Pancreas (tissue), 10 donors: ENCODE results near the gene BAZ2B. TPM values are rescaled to one million over a fixed set of nuclear protein-coding genes. Genes with fewer than 3 reads are reported as not detected.
A peak's percentile ranks its signal among the peaks of the same experiment; 100 is the strongest.

Source experiments
- ATAC-seq, 4 donors: fragments of 200-7000 bp; cut with Tn5 transposase; one replicate each; pipeline versions ENCODE4 v1.8.0 to v1.9.1; 2020; ENCODE audit warnings: mild to moderate bottlenecking in 4 of 4, moderate library complexity in 4 of 4
- DNase-seq, 6 donors: peaks; one replicate each; pipeline ENCODE4 v3.0.0-alpha.2; 2020
- FAIRE-seq: peaks from 2 replicates; lab custom pipeline; 2012; peaks lifted over from hg19 to GRCh38; lab: Jason Lieb, UNC
- H3K27ac ChIP-seq, 4 donors: fragments of 200-600 bp; sonication (generic); 1 replicate in 3 of 4; 2 replicates in 1 of 4; pipeline versions ENCODE4 v1.5.0 to v1.8.0; 2020
- H3K27me3 ChIP-seq, 4 donors: fragments of 200-600 bp; one replicate each; pipeline ENCODE4 v1.8.0; 2021
- H3K36me3 ChIP-seq, 3 donors: fragments of 200-600 bp; sonication (generic) in 1 of 3; one replicate each; pipeline versions ENCODE4 v1.5.0 to v1.8.0; 2020 to 2021
- H3K4me1 ChIP-seq, 3 donors: fragments of 200-600 bp; one replicate each; pipeline ENCODE4 v1.8.0; 2021
- H3K4me3 ChIP-seq, 4 donors: fragments of 200-600 bp; sonication (generic) in 2 of 4; one replicate each; pipeline versions ENCODE4 v1.5.0 to v1.8.0; 2020 to 2021
- H3K9me3 ChIP-seq, 4 donors: fragments of 200-600 bp; one replicate each; pipeline ENCODE4 v1.8.0; 2021
- CTCF ChIP-seq, 4 donors: fragments of 200-600 bp; sonication (generic) in 3 of 4; IDR thresholded peaks; one replicate each; pipeline versions ENCODE4 v1.5.0 to v1.8.0; 2021; ENCODE audit warnings: antibody characterized with exemption in 4 of 4
- WGBS, 2 donors: extraction: QIAGEN DNeasy Blood & Tissue Kit; methylation state at CpG; one replicate each; pipeline ENCODE4 v1.1.7; 2013; 5-methylcytosine and 5-hydroxymethylcytosine counted together
- intact Hi-C, 3 donors: fragments of 100-400 bp; cut with DNase I; formaldehyde crosslinking; loops; one replicate each; pipeline versions ENCODE4 v1.11.1 to v1.14.2; 2022
- polyA plus RNA-seq, 2 donors: library from polyadenylated mRNA; stranded (reverse); fragments of 200-250 nt; gene quantifications; one replicate each; pipeline ENCODE4 v1.2.3, GENCODE V29; 2013
- total RNA-seq, 6 donors: library from RNA; stranded (reverse); fragmentation: NEBNext Ultra II Directional in 4 of 6; extraction: Animal tissue kit (Norgen Biotek cat#: 25700) in 4 of 6; gene quantifications; one replicate each; pipeline versions ENCODE4 v1.2.1 to v1.2.4, GENCODE V29; 2021 to 2023
- donor health status: healthy with polysubstance abuse.
- donor health status: DM: no; HTN: no; CAD: no; lungs with moderate emphysema.
- donor health status: DM: no; HTN: no; CAD: no.
- donor health status: control.
- donor health status: control.
- donor health status: Bipolar disorder and iron deficiency.
- donor health status: DM: yes; HTN: yes; CAD: no.
- donor health status: DM: no; HTN: no; CAD: no.
- donor health status: DM: no; HTN: no; CAD: no.
- donor health status: DM: yes; HTN: yes; CAD: no.

Gene BAZ2B
- total and polyA plus RNA-seq, 8 donors = 14.4 to 52.1 (median 34.4) TPM

GRCh38 chr2:159286709-159287441 lies 329.5 kb downstream of the BAZ2B start:
- Histone ChIP-seq H3K27ac (peak overlapping the region; percentile 88 to 96 (median 95)), H3K4me3 (peak overlapping the region; percentile 62 to 97 (median 74)), H3K9me3 (no peaks in the 10 kb centered on the region), H3K36me3 (no peaks in the 10 kb centered on the region), H3K27me3 (no peaks in the 10 kb centered on the region), H3K4me1 (peaks cover 0 to 12% (median 0%) of the 10 kb centered on the region in 3 donors)
- ATAC-seq (peak; percentile 93 to 98 (median 95)), FAIRE-seq (no peak), DNase-seq (peak; percentile 98 to 100 (median 99))
- 1 to 2% methylated on average over 37 to 50 of the region's 50 CpGs for WGBS, 2 donors
- no peak for TF ChIP-seq CTCF (IDR thresholded peaks at IDR 0.05)
- intact Hi-C loops = no loop called here

GRCh38 chr2:159285929-159286708 lies 330.2 kb downstream of the BAZ2B start, which contains the start of gene WDSUB1:
WDSUB1 (minus strand) TSS chr2:159286703; CDS start chr2:159283069, 3,634 bp downstream.
- FAIRE-seq (no peak), DNase-seq (peak; percentile 75 to 88 (median 83)), ATAC-seq (peak; percentile 65 to 70 (median 68))
- no peaks in the 10 kb centered on the region for H3K27me3 ChIP-seq
- no peak for TF ChIP-seq CTCF (IDR thresholded peaks at IDR 0.05)
- 0 to 1% methylated on average over 60 to 64 of the region's 64 CpGs for WGBS, 2 donors
- peak within 1 kb of the TSS; percentile 62 to 97 (median 74) for H3K4me3 ChIP-seq
- intact Hi-C loops = no loop called here
- peak within 1 kb of the TSS; percentile 88 to 96 (median 95) for H3K27ac ChIP-seq
- H3K9me3 ChIP-seq = no peaks in the 10 kb centered on the region
- peaks cover 0 to 4% (median 0%) of the 10 kb centered on the region in 3 donors for H3K36me3 ChIP-seq
- peaks cover 0 to 12% (median 0%) of the 10 kb centered on the region in 3 donors for H3K4me1 ChIP-seq

GRCh38 chr2:159285433-159285832 lies 330.9 kb downstream of the BAZ2B start:
- Histone ChIP-seq H3K27ac (peak overlapping the region; percentile 88 to 96 (median 95)), H3K36me3 (peaks cover 0 to 8% (median 0%) of the 10 kb centered on the region in 3 donors), H3K4me1 (peaks cover 0 to 12% (median 0%) of the 10 kb centered on the region in 3 donors), H3K4me3 (peak overlapping the region; percentile 62 to 97 (median 74)), H3K27me3 (no peaks in the 10 kb centered on the region), H3K9me3 (no peaks in the 10 kb centered on the region)
- FAIRE-seq (no peak), DNase-seq (peak in 2 of 6 donors; percentile 24 to 25), ATAC-seq (no peak)
- WGBS, 2 donors = 25% methylated on average over 11 of the region's 11 CpGs
- intact Hi-C loops = no loop called here
- TF ChIP-seq CTCF (IDR thresholded peaks at IDR 0.05) = no peak

- H3K27me3 ChIP-seq = no peaks in the 10 kb centered on the region
- intact Hi-C loops = no loop called here
- WGBS, 2 donors = 80 to 84% methylated on average over 5 to 6 of the region's 6 CpGs
- H3K4me3 ChIP-seq = no peak overlapping the region
- no peak for ATAC-seq
- H3K27ac ChIP-seq = no peak overlapping the region
- no peak for TF ChIP-seq CTCF (IDR thresholded peaks at IDR 0.05)
- H3K36me3 ChIP-seq = peaks cover 0 to 15% (median 0%) of the 10 kb centered on the region in 3 donors
- DNase-seq = no peak
- no peak for FAIRE-seq
- no peaks in the 10 kb centered on the region for H3K9me3 ChIP-seq
- peaks cover 0 to 12% (median 0%) of the 10 kb centered on the region in 3 donors for H3K4me1 ChIP-seq
These were observed 332.8 kb downstream of the BAZ2B start for GRCh38 chr2:159283529-159283928.
